ENCODE results near the gene ATP1A1.

Gene ATP1A1

DNA sequence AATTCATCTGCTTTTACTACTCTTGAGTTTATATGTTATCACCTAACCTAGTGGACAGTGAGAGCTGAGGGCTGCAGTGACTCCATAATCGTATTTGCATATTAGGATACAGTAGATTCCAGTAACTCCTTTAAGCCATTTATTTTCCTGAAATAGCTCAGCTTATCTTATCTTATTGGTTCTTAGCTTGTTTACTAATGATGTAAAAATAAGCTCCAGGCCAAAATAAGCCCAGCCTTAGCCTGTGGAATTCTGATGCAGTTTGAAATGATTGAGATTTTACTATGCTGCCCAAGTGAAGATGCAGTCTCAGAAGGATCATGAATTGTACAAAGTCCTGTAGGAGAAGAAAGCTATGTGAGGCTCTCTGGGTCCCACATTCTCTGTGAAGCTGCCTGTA, 18.1 kb downstream of the ATP1A1 start:
- no peak for DNase-seq (ENCODE audit: low read depth)

DNA sequence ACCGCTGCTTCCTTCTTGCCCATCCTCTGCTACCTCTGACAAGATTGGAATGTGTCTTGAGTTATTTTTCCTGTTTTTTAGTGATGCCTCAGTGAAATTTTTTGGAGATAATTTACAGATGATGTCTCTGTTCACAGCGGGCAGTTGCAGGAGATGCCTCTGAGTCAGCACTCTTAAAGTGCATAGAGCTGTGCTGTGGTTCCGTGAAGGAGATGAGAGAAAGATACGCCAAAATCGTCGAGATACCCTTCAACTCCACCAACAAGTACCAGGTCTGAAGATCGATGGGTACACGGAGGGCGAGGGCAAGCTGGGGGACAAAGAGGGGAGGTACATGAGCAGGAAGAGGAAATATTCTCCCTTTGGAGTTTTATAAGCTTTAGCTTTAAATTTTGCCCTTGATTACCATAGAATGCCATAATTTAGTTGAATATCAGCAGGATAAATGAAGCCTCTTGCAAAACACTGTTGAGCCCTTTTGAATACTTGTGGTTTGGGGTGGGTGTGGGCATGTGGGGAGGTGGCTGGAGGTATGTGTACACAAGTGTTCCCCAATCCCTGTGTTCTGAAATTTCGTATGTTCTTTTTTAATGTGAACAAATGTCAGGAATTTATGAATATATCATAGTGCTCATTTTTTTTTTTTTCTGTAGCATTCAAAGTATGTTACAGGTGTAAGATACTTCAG, 19.8 kb downstream of the ATP1A1 start:
- DNase-seq (ENCODE audit: low read depth): no peak

DNA sequence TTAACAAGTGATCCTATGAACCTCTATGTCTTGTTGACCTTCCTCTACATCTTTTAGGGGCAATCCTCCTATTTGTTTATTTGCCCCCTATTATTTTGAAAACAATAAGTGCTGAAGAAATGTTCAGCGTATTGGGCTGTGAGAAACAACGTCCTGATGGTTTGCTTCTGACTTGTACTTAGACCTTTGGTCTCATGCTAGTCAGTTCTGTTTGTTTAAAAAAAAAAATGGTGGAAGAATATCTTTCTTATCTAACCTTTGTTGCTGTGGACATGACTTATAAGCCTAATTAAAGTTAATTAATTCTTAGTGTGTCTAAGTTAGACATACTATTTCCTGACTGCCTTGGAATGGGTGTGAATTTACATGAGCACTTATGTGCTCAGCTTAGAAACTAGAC, 20.7 kb downstream of the ATP1A1 start:
- DNase-seq (ENCODE audit: low read depth): no peak

DNA sequence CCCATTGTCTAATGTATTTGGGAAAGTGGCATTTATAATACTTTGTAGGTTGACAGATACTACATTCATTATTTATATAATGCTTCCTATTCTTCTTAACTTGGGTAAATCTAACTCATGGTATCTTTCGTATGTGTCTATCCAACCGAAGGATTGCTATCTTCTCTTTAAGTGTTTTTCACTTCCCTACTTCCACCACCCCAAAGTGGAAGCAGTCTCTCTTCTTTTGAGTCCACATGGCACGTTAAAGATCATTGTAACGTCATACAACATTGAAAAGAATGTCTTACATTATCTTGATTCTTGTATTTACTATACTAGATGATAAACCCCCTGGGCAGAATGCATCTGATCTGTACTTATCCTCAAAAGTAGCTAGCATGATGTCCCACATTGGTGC, 21.2 kb downstream of the ATP1A1 start:
- no peak for DNase-seq (ENCODE audit: low read depth)

DNA sequence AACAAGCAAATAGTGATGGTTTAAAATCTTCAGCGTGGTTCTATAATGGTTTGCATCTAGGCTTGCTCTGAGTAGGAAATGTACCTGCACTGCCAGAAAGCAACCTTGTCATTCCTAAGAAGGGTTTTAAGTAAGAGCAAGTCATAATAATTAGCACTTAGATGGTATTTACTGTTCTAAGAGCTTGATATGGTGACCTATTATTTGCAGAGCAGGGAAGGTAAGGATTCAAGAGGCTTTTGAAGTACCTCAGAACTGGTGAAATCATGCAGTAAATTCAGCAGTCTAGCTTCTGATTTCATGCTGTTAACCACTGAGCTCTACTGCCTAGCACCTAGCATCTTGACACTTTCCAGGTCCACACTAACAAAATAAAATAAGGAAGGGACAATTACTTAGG, 23.7 kb downstream of the ATP1A1 start:
- DNase-seq (ENCODE audit: low read depth): no peak

DNA sequence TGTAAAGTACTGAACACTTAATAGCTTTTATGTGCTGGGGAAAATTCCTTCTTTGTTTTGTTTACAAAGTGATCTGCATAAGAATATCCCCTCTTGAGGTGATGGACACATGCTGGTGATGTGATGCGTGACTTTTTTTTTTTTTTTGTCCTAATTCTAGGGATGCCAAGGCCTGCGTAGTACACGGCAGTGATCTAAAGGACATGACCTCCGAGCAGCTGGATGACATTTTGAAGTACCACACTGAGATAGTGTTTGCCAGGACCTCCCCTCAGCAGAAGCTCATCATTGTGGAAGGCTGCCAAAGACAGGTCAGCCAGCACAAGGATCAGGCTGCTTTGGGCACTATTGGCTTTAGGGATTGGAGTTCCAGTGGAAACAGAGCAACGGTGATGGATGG, 24.7 kb downstream of the ATP1A1 start:
- no peak for DNase-seq (ENCODE audit: low read depth)

DNA sequence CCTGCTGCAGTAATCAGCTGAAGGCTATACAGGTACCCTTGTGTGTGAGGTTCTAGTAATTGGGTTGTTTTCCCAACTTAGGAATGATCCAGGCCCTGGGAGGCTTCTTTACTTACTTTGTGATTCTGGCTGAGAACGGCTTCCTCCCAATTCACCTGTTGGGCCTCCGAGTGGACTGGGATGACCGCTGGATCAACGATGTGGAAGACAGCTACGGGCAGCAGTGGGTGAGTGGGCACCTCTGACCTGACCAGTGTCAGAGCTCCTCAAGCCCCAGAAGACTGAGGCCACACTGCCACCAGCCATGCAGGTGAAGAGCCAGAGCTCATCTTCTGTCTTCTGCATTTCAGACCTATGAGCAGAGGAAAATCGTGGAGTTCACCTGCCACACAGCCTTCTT, 27.7 kb downstream of the ATP1A1 start:
- DNase-seq (ENCODE audit: low read depth): no peak

DNA sequence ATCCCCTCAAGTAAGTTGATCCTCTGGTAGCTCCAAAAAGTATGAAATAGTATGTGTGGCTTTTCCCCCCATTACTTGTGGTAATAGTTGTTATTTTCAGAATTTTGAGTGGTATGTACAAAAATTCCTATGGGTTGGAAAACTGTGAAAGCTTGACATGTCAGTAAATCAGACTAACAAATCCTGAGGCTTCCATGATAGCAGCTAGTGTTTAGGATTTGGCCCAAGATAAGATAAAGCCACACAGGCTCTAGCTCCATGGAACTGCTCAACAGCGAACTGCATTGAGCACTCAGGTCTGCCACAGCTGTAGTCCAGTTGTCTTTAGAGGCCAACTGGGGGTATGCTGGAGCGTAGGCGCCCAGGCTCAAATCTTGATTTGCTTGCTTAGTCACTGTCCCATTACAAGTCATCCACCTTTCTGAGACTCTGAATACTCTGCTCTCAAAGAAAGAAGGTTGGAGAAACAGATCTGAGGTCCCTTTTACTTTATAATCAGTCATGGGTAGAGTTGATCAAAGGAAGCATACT, 28.7 kb downstream of the ATP1A1 start:
- DNase-seq (ENCODE audit: low read depth): no peak

DNA sequence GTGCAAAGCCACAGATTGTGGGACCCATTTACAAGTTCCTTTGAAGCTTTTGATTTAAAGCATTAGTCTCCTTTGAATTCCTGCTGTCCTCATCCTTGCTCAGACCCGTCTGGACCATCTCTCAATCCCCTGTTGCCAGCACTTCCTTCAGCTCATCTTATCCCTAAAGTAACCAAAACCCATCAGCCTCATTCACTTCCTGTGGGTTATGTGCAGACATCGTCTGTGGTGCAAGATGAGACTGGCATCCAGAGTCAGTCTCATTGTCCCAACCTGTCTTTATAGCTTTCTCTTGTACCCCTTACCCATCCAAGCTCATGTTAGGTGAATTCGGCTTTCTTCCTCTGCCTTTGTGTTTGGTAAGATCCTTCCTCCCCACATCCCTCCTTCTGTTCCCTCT, 29.3 kb downstream of the ATP1A1 start:
- no peak for DNase-seq (ENCODE audit: low read depth)

DNA sequence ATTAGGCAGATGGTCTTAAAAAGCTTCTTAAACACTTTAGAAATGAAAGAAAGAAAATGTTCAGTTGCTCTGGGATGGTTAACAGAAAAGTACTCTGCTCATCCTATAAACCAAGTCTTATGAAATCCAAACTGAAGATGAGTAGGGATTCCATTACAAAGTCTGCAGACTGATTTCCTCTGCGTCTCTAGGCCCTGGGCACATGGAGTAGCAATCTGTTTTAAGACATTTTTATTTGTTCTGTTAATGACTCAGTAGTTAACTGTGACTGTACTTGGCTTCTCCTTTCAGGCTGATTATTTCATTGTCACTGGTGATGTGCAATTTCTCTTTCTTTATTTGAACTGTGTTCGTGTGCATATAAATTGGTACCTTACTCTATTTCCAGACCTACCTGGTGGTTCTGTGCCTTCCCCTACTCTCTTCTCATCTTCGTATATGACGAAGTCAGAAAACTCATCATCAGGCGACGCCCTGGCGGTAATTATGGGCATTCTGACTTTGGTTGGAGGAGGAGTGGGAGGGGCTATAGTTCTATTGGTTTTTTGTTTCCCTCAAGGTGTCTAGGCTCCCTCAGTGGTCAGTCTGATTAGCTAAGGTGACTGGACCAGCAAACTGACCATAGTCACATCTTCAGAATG, 30.6 kb downstream of the ATP1A1 start:
- no peak for DNase-seq (ENCODE audit: low read depth)

DNA sequence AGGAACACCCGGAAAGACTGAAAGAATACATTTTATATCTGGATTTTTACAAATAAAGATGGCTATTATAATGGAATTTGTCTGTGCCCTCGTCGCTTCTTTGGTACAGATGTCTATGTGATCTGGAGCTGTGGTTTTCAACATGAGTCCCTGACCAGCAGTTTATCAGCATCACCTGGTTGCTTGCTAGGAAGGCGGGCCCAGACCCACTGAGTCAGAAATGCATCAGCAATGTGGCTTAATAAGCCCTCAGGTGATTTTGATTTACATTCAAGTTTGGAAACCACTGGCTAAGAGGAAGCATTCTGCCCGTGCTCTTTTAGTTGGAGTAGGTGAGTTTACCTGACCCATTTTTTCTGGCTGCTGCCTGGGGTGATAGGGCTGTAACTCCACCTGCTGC, 31.7 kb downstream of the ATP1A1 start:
- no peak for DNase-seq (ENCODE audit: low read depth)

DNA sequence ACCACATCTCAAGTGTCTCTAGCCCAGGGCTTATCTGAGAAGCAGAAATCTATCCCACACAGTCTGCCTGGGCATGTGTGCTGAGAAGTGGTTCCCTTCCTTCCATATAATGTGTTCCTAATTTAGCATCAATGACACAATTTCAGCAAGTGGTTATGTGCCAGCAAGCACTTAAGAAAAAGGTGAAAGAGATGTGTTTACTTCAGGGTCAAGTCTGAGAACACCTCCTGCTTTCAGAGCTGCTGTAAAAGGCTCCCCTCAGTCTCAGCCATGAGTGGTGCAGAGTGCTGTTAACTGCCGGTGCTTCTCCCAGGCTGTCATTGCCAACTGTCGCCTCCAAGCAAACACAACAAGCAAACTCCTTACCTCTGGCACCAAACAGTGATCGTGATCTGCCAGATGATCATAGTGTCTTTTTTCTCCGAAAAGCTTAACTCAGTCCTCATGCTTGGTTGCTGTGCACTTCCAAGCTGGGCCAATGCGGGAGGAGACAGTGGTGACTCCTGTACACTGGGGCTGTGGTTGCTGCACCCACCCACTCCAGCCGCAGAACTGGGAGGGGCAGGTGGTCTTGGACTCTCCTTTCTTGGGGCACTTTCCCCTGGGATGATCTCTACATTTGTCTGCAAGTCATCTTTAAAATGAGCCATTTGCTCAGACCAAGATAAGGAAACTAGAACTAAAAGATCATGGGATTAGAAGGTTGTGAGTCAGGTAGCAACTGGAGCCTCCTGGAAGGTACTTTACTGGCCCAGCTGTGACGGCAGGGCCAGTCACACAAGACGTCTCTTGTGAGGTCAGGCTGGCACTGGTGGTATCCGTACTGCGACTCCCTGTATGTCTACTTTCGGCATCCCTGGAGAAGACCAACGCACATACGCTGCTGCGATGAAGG, 32.4 kb downstream of the ATP1A1 start:
- DNase-seq (ENCODE audit: low read depth): no peak

DNA sequence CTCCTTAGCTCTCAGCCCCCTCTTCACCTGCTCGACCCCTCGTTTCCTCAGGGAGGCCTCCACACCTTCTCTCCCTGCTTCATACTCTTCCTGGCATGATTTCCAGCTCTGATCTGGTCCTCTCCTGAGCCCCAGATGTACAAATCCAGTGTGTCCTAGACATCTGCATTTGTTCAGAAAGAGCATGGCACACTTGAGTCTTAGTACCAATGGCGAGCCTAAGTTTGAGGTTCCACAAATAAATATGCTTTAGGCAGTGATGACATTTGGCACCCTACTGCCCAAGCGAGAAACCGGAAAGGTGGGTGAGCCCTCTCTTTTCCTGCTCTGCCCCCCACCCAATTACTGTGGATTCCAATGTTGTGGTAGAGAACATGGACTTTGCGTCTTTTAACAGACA, 34.0 kb downstream of the ATP1A1 start:
- no peak for DNase-seq (ENCODE audit: low read depth)

DNA sequence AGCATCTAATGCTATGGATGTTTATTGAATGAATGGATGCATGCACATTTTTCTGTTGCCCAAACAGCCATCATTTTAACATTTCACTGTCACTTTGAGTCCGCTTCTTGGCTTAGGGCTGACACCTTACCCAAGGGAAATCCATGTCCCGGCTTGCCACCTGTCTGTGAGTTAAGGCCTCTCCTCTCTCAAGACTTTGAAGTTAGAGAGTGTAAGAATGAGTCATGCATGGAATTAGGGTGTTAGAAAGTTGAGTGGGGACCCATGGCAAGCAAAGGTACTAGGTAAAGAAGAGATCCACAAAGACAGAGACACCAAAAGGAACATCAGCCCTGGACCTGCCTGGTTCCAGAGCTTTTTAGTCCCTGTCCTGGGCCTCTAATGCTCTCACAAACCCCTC, 35.1 kb downstream of the ATP1A1 start:
- no peak for DNase-seq (ENCODE audit: low read depth)

DNA sequence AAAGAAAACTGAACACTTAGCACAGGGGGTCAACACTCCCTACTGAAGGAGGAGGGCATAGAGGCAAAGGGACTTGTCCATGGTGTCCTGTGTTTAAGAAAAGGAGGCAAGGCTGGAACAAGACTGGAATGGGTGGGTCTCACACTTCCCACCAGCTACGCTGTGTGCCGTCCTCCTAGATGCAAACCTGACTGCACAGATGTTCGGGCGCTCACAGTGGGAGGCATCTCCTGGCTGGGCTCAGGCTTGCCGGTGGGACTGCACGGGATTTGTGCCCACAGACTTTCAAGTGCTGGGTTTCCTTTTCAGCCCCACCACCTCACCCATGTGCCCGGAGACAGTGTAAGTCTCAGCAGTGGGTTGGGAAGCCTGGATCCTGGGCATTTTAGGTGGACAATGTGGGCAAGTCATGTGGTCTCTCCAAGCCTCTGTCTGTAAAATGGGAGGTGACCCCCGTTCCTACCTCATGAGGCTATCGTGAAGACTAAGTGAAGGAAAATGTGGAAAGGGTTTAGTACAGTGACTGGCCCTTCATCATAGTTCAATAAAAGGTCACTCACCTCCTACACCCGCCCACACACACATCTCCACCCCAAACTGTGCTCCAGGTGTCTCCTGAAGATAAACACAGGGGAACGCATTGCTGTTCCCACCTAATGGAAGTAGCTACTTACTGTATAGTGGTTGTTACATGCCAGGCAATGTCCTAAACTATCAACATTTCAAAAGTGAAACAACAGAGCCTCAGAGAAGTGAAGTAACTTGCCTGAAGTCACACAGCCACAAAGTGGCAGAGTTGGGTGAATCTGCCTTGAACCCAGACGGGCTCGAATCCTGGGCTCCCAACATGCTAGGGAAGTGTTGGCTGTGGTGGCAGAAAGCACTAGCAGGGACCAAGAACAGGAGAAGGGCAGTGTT, 36.0 kb downstream of the ATP1A1 start:
- DNase-seq (ENCODE audit: low read depth): no peak

DNA sequence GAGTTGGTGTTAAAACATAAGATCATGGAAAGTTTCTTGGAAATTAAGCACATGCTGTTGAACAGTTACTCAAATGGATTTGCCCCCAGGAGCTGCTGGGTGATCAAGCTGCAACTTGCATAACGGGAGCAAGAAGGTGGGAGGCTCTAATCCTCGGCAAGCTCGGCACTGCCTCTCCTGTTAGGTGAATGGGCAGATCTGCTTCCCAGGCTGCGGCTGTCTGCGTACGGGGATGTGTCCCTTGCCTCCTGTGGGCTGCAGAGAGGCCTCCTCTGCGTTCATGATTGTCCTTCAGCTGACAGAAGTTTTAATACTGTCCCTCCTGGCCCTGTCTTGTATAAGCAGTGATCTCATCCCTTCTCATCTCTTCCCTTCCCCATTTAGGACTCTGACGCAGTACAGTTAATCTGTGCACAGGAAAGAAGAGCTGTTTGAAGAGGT, 36.7 kb downstream of the ATP1A1 start:
- no peak for DNase-seq (ENCODE audit: low read depth)

DNA sequence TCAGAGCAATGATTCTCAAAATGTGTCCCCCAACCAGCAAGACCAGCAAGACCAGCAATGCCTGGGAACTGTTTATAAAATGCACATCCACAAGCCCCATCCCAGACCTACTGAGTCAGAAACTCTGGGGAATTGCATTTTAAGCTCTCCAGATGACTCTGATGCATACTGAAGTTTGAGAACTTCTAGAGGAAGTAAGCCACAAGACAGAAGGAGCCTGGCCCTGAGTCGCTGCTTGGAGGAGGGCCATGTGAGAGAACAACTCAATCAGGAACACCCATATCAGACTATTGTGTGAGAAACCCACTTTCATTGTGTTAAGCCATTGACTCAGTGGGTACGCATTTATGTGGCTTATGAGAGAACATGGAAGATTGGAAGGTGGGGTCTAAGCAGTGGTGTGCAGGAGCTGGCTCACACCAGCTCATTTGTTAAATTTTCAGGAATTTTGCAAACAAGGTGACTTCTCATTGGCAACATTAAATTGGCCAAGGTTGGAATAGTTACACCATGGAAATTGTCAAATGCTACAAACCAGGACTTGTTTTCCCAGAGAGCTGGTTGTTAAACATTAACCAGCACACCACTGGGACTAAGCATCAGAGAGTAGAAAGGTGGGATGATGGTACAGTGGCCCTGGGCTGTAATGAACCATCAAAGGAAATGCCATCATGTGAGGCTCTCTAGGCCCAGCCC, 38.9 kb downstream of the ATP1A1 start:
- DNase-seq (ENCODE audit: low read depth): no peak

DNA sequence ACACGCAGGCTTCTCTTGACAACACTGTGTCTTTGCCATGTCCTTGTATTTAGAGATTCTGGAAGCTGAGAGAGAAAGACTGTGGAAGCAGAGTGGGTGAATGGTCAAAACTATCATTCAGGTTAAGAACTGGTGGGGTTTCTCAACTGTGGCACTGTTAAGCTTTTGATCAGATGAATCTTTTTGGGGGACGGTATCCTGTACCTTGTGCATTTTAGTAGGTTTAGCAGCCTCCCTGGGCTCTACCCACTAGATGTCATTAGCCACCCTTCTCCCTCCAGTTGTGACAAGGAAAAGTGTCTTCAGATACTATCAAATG, 39.4 kb downstream of the ATP1A1 start:
- no peak for DNase-seq (ENCODE audit: low read depth)

DNA sequence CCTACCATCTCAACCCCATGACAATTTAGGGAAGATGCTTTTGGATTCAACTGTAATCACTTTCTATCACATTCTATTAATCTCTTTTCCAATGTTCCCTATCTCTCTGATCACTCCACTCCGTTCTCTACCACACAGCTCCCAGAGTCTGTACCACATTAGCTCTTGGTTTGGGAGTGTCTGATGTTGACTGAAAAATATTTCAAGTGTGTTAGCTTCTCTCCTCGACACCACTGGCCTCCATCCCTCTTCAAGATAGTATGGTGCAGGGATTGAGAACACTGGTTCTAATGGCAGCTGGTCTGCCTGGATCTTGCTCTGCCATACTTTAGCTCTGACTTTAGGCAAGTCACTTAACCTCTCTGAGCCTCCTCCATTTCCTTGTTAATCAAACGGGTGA, 39.9 kb downstream of the ATP1A1 start:
- DNase-seq (ENCODE audit: low read depth): no peak

DNA sequence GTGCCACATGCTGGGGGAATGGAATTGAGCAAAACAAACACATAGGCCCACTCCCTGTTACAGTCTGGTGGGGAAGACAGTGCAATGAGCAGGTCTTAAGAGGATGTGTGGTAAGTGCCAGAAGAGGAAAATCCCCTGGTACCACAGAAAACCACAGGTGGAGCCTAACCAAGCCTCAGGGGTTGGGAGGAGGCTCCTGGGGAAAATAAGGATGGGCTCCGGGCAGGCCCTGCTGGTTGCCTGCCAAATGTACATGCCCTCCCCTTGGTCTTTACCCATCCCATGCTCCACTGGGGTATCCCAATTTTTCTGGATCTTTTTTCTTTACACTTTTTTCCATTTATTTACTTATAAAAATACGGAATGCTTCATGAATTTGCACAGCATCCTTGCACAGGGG, 40.4 kb downstream of the ATP1A1 start:
- DNase-seq (ENCODE audit: low read depth): no peak

DNA sequence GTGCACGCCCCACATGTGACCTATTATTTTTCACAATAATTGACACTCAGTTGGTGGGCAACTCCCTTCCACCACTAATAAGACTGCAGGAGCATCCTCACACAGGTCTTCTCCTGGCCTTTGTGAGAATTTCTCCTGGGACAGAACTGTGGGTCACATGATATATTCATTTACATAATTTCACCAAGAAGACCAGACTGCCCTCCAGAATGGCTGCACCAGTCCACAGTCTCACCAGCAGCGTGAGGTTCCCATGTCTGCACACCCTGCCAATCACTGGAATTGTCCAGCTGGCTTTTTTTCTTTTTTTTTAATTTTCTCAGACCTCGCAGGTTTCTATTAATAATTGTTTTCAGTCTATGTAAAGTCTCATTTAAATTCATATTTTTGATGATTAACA, 41.3 kb downstream of the ATP1A1 start:
- DNase-seq (ENCODE audit: low read depth): no peak
